HG03280 (cell line): ENCODE data around the gene SPI1.
"Not testable (repeated sequence)": the region's sequence is repeated elsewhere in the genome, so short reads cannot be mapped to it uniquely, and the experiment has no call there.

Source experiments
- ATAC-seq: cut with Tn5 transposase; IDR thresholded peaks from one replicate; pipeline ENCODE4 v1.9.1; 2021; ENCODE audit warnings: mild to moderate bottlenecking, moderate library complexity; ENCODE audit not compliant: unreplicated experiment

SPI1 gene

DNA sequence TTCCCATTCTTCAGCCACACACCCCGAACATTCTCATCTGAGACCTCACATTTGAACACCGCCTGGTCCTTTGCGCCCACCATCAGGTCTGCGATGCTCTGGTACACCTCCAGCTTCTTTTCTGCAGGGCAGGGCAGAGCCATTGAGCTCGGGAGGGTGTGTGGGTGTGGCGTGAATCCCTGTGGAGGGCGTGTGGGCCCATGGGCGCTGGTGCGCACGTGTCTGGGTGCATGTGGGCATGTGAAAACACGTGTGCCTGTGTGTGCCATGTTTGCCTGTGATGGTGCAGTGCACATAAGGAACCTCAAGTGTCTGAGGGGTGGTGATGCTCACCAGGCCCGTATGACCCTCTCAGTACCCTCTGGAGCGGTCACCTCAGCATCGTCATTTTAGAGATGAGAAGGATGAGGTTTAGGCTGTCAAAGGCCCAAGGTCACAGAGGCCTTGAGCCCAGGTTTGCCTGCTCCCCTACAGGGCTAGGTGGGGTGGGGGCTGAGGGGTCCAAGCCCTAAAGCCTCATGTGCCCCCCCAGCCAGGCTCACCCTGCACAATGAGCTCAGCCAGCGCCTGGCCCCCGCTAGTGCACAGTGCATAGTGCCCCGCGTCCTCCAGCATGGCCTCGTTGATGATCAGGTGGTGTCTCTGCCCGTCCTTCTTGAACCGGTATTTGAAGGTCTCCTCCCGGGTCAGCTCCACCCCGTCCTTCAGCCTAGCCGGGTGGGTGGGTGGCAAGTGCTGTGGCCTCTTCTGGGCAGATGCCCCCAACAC lies 36.1 kb downstream of the SPI1 start:
- ATAC-seq, result no peak

GRCh38 chr11:47340980-47341775 lies 37.2 kb downstream of the SPI1 start:
- no peak for ATAC-seq

DNA sequence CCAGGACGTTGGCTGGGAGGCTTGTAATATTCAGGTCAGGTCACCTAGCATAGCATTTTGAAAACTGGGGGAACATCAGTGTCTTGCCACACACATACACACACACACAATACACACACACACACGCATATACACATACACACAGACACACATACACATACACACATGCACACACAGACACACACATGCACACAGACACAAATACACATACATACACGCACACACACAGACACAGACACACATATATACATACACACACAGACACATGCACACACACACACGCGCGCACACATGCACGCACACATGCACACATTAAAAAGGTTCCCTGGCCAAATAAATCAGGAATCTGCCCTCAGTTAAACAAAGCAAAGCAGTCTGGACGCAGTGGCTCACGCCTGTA lies 38.3 kb downstream of the SPI1 start:
- no peak for ATAC-seq

DNA sequence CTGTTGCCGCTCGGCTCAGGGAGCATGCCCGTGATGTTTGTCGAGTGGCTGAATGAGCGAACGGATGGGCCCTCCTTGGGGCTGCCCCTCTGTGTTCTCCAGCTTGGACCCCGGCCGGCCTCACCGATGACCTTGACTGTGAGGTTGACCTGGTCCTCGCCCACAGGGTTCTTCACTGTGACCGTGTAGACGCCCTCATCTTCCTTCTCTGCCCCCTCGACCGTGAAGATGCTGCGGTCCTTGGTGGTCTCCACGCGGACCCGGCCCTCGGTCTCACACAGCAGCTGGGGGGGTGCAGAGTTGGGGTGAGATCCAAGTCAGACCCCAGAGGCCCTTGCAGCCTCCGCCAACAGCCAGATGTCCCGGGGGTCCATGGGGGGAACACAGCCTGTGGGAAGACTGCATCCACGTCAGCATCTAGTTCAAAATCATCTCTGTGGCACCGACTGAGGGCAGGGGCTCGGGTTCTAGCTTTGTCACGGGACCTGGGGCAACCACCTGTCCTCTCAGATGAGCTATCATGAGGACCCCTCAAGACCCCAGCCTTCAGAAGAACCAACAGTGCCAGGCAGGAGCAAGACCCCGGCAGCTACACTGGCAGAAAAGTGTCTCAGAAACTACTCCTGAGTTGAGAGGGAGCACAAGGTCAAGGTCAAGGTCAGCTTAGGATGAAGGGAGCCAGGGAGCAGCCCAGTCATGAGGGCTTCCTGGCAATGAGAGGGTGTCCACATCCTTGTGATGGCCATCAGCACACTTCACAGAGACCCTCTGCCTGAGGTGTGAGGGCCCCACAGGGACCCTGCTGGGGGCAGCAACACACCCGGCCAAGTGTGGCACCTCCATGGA lies 39.7 kb downstream of the SPI1 start:
- no peak for ATAC-seq

DNA sequence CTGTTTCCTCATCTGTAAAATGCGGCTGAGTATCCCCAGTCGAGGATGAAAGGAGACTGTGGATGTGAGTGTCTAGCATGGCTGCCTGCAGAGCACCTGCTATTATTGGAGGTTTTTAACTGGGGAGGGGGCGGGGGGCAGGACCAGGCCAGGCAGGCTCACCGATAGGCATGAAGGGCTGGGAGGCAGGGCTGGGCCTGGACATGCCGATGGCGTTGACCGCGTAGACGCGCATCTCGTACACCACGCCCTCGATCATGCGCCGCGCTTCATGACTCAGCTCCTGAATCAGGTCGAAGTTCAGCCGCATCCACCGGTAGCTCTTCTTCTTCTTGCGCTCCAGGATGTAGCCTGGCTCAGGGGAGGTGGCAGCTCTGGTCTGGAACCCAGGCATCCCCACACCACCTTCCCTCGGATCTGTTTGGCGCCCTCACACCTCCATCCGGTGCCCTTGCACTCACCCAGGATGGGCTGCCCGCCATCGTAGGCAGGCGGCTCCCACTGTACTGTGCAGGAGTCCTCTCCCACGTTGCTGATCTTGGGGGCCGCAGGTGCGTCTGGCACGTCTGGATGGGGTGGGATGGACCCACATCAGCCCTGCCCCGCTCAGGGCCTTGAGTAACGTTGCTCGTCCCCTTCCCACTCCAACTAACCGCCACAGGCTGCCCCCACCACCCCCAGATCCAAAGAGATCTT lies 41.0 kb downstream of the SPI1 start:
- no peak for ATAC-seq

- ATAC-seq, result no peak
Observed at GRCh38 chr11:47336595-47336994, 41.8 kb downstream of the SPI1 start.

DNA sequence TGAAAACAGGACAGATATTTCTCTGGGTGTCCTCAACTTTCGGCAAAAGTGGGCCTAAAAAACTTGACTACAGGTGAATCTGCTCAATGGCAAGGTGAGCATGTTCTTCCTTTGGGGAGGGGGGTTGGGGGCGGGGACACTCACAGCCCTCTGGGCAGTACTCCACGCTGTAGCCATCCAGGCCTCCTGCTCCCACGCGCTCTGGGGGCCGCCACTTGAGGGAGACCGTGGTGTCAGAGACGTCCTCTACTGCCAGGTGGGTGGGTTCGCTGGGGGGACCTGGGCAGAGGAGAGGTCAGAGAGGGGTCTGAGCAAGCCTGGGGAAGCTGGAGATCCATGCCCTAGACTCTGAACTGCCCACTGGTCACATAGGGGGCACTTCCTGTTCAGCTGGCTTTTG lies 42.6 kb downstream of the SPI1 start:
- ATAC-seq, result no peak

DNA sequence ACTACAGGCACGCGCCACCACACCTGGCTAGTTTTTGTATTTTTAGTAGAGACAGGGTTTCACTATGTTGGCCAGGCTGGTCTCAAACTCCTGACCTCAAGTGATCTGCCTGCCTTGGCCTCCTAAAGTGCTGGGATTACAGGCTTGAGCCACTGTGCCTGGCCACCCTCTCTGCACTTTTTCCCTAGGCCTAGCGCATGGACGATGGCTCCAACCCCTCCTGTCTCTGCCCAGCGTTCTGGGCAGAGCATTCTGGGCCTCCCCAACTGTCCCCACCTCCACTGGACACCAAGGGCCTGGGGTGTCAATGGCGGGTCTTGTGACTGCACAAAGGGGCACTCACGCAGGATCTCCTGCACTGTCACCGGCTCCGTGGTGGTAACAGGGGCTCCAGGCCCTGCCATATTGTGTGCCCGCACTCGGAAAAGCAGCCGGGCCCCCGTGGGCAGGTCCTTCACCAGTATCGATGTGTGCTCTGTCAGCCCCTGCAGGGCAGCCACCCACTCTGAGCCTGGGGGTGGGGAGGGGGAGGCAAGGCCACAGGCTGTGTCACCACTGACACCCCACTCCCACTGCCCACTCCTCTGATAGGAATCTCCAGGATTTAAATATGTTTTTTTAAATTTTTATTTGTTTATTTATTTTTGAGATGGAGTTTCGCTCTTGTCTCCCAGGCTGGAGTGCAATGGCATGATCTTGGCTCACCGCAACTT lies 43.5 kb downstream of the SPI1 start:
- ATAC-seq, result not testable (repeated sequence)

- ATAC-seq, result no peak
Observed at GRCh38 chr11:47333886-47334443, 44.4 kb downstream of the SPI1 start.

- ATAC-seq, result no peak
Observed at GRCh38 chr11:47333526-47333845, 44.9 kb downstream of the SPI1 start.

- ATAC-seq, result no peak
Observed at GRCh38 chr11:47332791-47333525, 45.4 kb downstream of the SPI1 start.

GRCh38 chr11:47332303-47332711 lies 46.0 kb downstream of the SPI1 start:
- no peak for ATAC-seq

GRCh38 chr11:47331454-47332302 lies 46.7 kb downstream of the SPI1 start:
- no peak for ATAC-seq

DNA sequence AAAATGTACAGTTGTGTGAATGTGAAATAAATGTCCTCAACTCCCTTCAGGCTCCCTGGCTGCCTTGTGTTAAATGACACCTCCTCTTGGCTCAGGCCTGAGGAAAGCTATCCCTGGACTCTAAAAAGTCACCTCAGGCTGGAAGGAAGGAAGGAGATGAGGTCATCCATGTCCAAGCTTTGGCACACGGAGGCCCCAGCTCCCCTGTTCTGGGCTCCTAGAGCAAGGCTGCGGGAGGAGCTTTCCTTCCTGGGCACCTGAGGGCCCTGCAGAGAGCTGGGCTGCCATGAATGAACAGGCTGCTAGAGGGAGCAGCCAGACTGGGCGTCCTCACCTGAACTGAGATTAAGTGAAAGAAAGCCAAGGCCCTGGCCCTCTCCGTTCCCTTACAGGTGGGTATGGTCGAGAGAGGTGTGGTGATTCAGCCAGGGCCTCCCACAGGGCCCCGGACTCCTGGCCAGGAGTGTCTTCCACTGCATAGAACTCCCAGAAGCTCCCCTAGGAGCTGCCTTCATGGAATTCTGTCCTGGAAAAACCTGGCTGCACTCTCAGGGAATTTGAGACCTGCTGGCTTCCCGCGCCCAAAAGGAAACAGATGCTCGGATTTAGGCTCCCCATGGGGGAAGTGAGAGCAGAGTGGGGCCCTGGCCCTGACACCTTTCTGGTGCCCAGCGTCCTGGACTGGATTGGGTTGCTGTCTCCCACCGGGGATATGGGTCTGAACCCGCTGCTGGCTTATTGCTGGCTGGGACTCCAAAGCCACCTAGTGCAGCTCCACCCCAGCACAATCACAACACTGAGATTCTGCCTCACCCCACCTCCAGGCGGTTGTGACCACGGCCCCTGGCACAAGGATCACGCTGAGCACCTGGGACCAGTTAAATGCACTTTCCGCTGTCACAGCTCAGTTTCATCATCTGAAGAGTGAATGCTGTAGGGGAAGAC lies 48.1 kb downstream of the SPI1 start:
- ATAC-seq, result no peak

DNA sequence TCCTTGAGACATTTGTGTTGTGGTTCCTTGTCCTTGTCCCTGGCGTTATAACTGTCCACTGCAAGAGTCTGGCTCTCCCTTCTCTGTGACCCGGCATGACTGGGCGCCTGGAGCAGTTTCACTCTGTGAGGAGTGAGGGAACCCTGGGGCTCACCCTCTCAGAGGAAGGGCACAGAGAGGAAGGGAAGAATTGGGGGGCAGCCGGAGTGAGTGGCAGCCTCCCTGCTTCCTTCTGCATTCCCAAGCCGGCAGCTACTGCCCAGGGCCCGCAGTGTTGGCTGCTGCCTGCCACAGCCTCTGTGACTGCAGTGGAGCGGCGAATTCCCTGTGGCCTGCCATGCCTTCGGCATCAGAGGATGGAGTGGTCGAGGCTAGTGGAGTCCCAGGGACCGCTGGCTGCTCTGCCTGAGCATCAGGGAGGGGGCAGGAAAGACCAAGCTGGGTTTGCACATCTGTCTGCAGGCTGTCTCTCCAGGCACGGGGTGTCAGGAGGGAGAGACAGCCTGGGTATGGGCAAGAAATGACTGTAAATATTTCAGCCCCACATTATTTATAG lies 48.8 kb downstream of the SPI1 start:
- no peak for ATAC-seq

- ATAC-seq, result no peak
Observed at GRCh38 chr11:47328449-47329390, 49.6 kb downstream of the SPI1 start.
